Suppressor macrophage (primary cell): ENCODE data around the gene SPATA2.

Source experiments
- DNase-seq, 4 experiments: peaks; one replicate each; pipeline ENCODE4 v3.0.0-alpha.2; 2020 to 2022

Gene SPATA2

DNA sequence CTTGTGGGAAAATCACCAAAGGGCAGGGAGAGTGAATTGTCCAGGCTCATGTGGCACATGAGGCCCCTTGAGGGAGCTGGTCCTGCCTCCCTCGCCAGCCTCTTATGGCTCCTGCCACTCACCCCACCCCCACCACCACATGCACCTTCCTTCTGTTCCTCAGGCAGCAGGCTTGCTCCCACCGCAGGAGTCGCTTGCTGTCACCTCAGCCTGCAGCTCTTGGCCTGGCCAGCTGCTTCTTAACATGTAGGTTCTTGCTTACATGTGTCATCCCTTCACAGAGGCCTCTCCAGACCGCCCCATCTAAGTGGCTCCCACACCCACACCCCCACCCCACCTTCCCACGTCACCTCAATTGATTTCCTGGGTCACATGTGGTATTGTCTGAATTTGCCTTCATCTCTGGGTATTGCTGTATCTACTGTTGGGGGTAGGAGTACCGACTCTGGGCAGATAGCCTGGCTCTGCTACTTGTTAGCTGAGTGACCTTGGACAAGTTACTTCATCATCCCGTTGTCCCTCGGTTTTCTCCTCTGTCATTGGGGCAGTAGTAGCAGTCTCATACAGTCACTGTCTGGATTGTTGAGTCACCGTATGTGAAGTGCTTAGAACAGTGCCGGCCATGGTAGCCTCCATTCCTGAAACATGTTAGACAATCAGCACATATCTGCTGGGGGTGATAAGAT, 61.0 kb downstream of the SPATA2 start:
- no peak for DNase-seq

DNA sequence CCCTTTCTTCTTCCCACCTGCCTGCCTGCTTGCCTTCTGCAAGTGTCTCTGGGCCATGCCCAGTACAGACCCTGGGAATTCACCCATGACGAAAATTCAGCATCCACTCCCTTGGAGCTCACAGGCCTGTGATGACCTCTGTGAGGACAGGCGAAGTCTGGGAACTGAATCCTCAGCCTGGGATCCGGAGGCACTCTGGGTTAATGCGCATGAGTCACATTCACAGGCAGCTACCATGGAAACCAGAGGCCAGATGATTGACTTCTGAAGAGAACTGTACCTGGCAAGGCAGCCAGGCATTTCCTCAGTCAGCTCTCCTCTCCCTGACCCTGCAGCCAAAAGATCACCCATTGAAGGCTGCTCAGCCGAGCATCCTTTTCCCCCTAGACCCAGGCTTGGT, 61.7 kb downstream of the SPATA2 start:
- no peak for DNase-seq
